ENCODE measurements around the gene CHTF18. TPM values are rescaled to one million over a fixed set of nuclear protein-coding genes. Genes with fewer than 3 reads are reported as not detected.
"Not testable (repeated sequence)": the region's sequence is repeated elsewhere in the genome, so short reads cannot be mapped to it uniquely, and the experiment has no call there.

The CHTF18 gene
- total RNA-seq, 1 donor from 2014 or later: 4.9 TPM

DNA sequence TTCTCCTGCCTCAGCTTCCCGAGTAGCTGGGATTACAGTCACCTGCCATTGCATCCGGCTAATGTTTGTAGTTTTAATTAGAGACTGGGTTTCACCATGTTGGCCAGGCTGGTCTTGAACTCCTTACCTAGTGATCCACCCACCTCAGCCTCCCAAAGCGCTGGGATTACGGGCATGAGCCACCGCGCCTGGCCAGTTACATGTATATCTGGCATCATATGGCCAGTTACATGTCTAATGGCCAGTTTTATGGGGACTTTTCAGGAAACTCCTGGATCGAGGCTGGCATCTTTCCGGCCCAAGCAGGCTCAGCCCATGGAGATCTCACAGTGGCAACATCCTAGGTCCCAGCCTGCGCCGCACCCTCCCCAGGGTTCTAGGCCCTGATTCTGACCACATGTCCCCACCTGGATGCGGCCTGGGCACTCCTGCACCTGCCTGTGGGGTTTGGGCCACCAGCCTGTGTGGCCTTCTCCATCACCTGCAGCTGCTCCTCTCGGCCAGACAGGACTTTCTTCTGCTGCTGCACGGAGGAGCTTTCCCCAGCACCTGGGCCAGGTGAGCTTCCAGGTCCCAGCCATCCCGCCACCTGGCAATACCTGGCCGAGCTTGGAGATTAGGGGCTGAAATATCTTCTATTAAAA, 46.3 kb upstream of the CHTF18 start:
- Histone ChIP-seq H3K27ac (no peak overlapping the region), H3K4me3 (no peak overlapping the region), H3K27me3 (no peaks in the 10 kb centered on the region), H3K4me1 (peaks cover 28% of the 10 kb centered on the region), H3K9me3 (no peaks in the 10 kb centered on the region), H3K36me3 (peaks cover 0 to 6% of the 10 kb centered on the region in 2 donors)
- TF ChIP-seq, protein P1, sequence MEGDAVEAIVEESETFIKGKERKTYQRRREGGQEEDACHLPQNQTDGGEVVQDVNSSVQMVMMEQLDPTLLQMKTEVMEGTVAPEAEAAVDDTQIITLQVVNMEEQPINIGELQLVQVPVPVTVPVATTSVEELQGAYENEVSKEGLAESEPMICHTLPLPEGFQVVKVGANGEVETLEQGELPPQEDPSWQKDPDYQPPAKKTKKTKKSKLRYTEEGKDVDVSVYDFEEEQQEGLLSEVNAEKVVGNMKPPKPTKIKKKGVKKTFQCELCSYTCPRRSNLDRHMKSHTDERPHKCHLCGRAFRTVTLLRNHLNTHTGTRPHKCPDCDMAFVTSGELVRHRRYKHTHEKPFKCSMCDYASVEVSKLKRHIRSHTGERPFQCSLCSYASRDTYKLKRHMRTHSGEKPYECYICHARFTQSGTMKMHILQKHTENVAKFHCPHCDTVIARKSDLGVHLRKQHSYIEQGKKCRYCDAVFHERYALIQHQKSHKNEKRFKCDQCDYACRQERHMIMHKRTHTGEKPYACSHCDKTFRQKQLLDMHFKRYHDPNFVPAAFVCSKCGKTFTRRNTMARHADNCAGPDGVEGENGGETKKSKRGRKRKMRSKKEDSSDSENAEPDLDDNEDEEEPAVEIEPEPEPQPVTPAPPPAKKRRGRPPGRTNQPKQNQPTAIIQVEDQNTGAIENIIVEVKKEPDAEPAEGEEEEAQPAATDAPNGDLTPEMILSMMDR (IDR thresholded peaks at IDR 0.05): no peak
- TF ChIP-seq POLR2AphosphoS5 (IDR thresholded peaks at IDR 0.05; ENCODE audit: insufficient read depth in 1 of 2, low read depth in 1 of 2) (no peak), POLR2A (IDR thresholded peaks at IDR 0.05) (no peak)
- intact Hi-C loops (cut with DNase I): no loop called here
- no peak for DNase-seq (ENCODE audit: extremely low spot score in 2 of 2)

GRCh38 chr16:742894-743293, 45.5 kb upstream of the CHTF18 start:
- H3K4me3 ChIP-seq; H3K27me3 ChIP-seq; DNase-seq (ENCODE audit: extremely low spot score in 2 of 2); H3K27ac ChIP-seq; H3K9me3 ChIP-seq; H3K36me3 ChIP-seq; intact Hi-C loops (cut with DNase I): not testable (repeated sequence)
- H3K4me1 ChIP-seq: peaks cover 21% of the 10 kb centered on the region

- H3K9me3 ChIP-seq: no peaks in the 10 kb centered on the region
- H3K36me3 ChIP-seq: no peaks in the 10 kb centered on the region
- TF ChIP-seq POLR2A (IDR thresholded peaks at IDR 0.05) (no peak), POLR2AphosphoS5 (IDR thresholded peaks at IDR 0.05; ENCODE audit: insufficient read depth in 1 of 2, low read depth in 1 of 2) (no peak)
- TF ChIP-seq, protein P1 (IDR thresholded peaks at IDR 0.05): no peak
- no peaks in the 10 kb centered on the region for H3K27me3 ChIP-seq
- no peak for DNase-seq (ENCODE audit: extremely low spot score in 2 of 2)
- H3K4me1 ChIP-seq: peaks cover 19% of the 10 kb centered on the region
- no peak overlapping the region for H3K27ac ChIP-seq
- intact Hi-C loops (cut with DNase I): no loop called here
- no peak overlapping the region for H3K4me3 ChIP-seq
Measured at GRCh38 chr16:743794-744500, 44.5 kb upstream of the CHTF18 start.

DNA sequence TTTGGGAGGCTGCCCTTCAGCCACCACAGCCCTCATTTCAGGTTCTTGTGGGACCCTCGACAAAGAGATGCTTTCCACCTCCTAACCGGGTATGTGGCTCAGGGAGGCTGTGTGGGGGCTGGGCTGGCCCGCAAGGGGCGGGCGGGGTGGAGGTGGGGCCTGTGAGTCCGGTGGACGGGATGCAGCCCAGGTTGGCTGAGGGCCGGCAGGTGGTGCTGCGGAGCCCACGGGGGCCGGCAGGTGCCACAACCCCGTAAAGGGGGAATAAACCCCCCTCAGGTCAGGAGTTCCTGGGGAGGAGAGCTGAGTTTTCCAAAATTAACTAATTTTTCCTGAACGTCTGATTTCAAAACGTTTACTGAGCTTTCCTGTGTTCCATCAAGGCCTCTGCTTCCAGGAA, 42.7 kb upstream of the CHTF18 start:
- Histone ChIP-seq H3K4me1 (peaks cover 5% of the 10 kb centered on the region), H3K27ac (no peak overlapping the region), H3K27me3 (no peaks in the 10 kb centered on the region), H3K9me3 (no peaks in the 10 kb centered on the region), H3K4me3 (no peak overlapping the region), H3K36me3 (no peaks in the 10 kb centered on the region)
- no peak for DNase-seq (ENCODE audit: extremely low spot score in 2 of 2)
- TF ChIP-seq POLR2AphosphoS5 (IDR thresholded peaks at IDR 0.05; ENCODE audit: insufficient read depth in 1 of 2, low read depth in 1 of 2): no peak
- TF ChIP-seq POLR2A (IDR thresholded peaks at IDR 0.05): no peak
- TF ChIP-seq, protein P1 (IDR thresholded peaks at IDR 0.05): no peak
- intact Hi-C loops (cut with DNase I): no loop called here

DNA sequence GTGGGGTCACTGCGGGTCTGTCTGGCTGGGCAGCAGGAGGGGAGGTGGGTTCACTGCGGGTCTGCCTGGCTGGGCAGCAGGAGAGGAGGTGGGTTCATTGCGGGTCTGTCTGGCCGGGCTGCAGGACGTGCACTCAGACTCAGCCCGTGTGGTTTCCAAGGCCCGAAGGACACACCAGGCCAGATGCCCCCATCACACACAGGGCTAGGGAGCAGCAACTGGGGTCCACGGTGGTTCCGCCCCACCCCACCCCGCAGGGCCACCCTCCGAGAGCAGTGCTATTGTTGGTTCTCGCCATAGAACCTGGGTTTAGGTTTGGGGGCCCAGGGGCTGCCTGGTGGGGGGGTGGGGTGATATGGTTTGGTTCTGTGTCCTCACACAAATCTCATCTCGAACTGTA, 41.8 kb upstream of the CHTF18 start:
- Histone ChIP-seq H3K4me3 (no peak overlapping the region), H3K36me3 (no peaks in the 10 kb centered on the region), H3K4me1 (no peaks in the 10 kb centered on the region), H3K27me3 (no peaks in the 10 kb centered on the region), H3K27ac (no peak overlapping the region), H3K9me3 (no peaks in the 10 kb centered on the region)
- no peak for TF ChIP-seq POLR2AphosphoS5 (IDR thresholded peaks at IDR 0.05; ENCODE audit: insufficient read depth in 1 of 2, low read depth in 1 of 2)
- TF ChIP-seq, protein P1 (IDR thresholded peaks at IDR 0.05): no peak
- TF ChIP-seq POLR2A (IDR thresholded peaks at IDR 0.05): no peak
- intact Hi-C loops (cut with DNase I): no loop called here
- DNase-seq (ENCODE audit: extremely low spot score in 2 of 2): no peak

Measured in vagina (tissue), 2 donors.